ENCODE data around the gene AGBL2. TPM values are rescaled to one million over a fixed set of nuclear protein-coding genes. Genes with fewer than 3 reads are reported as not detected.

The AGBL2 gene
- total RNA-seq, 2 donors from 2014 or later: 3.6 to 4.4 TPM

GRCh38 chr11:47732271-47732670 is 17.1 kb upstream of the AGBL2 start:
- intact Hi-C loops (cut with DNase I): no loop called here
- no peaks in the 10 kb centered on the region for H3K27me3 ChIP-seq (replicated peaks; ENCODE audit: insufficient read depth)
- H3K36me3 ChIP-seq: peaks cover 10 to 37% of the 10 kb centered on the region in 2 donors

DNA sequence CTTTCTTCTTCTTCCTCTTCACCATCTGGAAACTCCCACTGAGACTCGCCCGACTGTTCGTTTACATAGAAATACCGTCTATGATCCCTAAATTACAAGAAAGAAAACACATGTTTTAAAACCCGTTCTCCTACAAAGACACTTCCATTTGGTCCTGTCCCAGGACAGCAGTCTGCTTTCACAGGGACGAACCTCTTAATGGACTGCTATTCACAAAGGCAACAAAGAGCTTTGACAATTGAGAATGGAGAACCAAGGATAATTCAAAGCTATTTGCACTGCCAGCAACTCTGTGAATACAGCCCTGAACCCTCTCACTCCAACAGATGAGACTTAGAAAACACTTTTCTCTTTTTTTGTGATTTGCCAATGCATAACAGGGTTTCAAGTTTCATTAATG is 16.3 kb upstream of the AGBL2 start:
- H3K27me3 ChIP-seq (replicated peaks; ENCODE audit: insufficient read depth): no peaks in the 10 kb centered on the region
- H3K27ac ChIP-seq: peak overlapping the region in 1 of 2 donors; percentile 21
- H3K4me1 ChIP-seq (replicated peaks): no peaks in the 10 kb centered on the region
- no peaks in the 10 kb centered on the region for H3K9me3 ChIP-seq
- DNase-seq (ENCODE audit: low spot score): no peak
- no peak for TF ChIP-seq POLR2AphosphoS5 (IDR thresholded peaks at IDR 0.05)
- TF ChIP-seq, protein P1, sequence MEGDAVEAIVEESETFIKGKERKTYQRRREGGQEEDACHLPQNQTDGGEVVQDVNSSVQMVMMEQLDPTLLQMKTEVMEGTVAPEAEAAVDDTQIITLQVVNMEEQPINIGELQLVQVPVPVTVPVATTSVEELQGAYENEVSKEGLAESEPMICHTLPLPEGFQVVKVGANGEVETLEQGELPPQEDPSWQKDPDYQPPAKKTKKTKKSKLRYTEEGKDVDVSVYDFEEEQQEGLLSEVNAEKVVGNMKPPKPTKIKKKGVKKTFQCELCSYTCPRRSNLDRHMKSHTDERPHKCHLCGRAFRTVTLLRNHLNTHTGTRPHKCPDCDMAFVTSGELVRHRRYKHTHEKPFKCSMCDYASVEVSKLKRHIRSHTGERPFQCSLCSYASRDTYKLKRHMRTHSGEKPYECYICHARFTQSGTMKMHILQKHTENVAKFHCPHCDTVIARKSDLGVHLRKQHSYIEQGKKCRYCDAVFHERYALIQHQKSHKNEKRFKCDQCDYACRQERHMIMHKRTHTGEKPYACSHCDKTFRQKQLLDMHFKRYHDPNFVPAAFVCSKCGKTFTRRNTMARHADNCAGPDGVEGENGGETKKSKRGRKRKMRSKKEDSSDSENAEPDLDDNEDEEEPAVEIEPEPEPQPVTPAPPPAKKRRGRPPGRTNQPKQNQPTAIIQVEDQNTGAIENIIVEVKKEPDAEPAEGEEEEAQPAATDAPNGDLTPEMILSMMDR (IDR thresholded peaks at IDR 0.05): no peak
- no peak for TF ChIP-seq POLR2A (IDR thresholded peaks at IDR 0.05)
- intact Hi-C loops (cut with DNase I): no loop called here
- WGBS: 20% methylated on average over 6 of the region's 6 CpGs
- H3K4me3 ChIP-seq: no peak overlapping the region
- peaks cover 10 to 37% of the 10 kb centered on the region in 2 donors for H3K36me3 ChIP-seq

More at GRCh38 chr11:47732271-47732670, 17.1 kb upstream of the AGBL2 start:
- TF ChIP-seq, protein P1 (IDR thresholded peaks at IDR 0.05): no peak
- TF ChIP-seq POLR2A (IDR thresholded peaks at IDR 0.05) (no peak), POLR2AphosphoS5 (IDR thresholded peaks at IDR 0.05) (no peak)
- no peak for DNase-seq (ENCODE audit: low spot score)
- 74% methylated on average over 10 of the region's 10 CpGs for WGBS
- Histone ChIP-seq H3K4me3 (no peak overlapping the region), H3K4me1 (replicated peaks) (no peaks in the 10 kb centered on the region), H3K27ac (no peak overlapping the region), H3K9me3 (no peaks in the 10 kb centered on the region)

- 87% methylated on average over 12 of the region's 12 CpGs for WGBS
- H3K27ac ChIP-seq: no peak overlapping the region
- TF ChIP-seq, protein P1 (IDR thresholded peaks at IDR 0.05): no peak
- TF ChIP-seq POLR2A (IDR thresholded peaks at IDR 0.05): no peak
- no peak for TF ChIP-seq POLR2AphosphoS5 (IDR thresholded peaks at IDR 0.05)
- intact Hi-C loops (cut with DNase I): no loop called here
- DNase-seq (ENCODE audit: low spot score): no peak
- no peaks in the 10 kb centered on the region for H3K9me3 ChIP-seq
- peaks cover 21% of the 10 kb centered on the region in 2 donors for H3K36me3 ChIP-seq
- no peak overlapping the region for H3K4me3 ChIP-seq
- H3K27me3 ChIP-seq (replicated peaks; ENCODE audit: insufficient read depth): no peaks in the 10 kb centered on the region
- H3K4me1 ChIP-seq (replicated peaks): no peaks in the 10 kb centered on the region
These were observed 11.8 kb upstream of the AGBL2 start for GRCh38 chr11:47726878-47727514.

DNA sequence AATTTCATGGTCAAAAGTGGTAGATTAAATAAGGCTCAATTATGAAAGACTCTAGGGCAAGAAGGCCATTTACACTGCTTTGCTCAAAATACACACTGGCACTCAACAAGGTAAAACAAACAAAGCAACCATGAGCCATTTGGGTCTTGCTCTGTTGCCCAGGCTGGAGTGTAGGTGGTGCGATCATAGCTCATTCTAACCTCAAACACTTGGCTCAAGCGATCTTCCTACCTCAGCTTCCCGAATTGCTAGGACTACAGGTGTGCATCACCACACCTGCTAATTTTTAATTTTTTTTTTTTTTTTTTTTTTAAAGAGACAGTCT is 10.9 kb upstream of the AGBL2 start:
- Histone ChIP-seq H3K4me3 (no peak overlapping the region), H3K9me3 (no peaks in the 10 kb centered on the region), H3K4me1 (replicated peaks) (no peaks in the 10 kb centered on the region), H3K36me3 (peaks cover 15% of the 10 kb centered on the region in 2 donors), H3K27me3 (replicated peaks; ENCODE audit: insufficient read depth) (no peaks in the 10 kb centered on the region), H3K27ac (no peak overlapping the region)
- TF ChIP-seq, protein P1 (IDR thresholded peaks at IDR 0.05): no peak
- TF ChIP-seq POLR2AphosphoS5 (IDR thresholded peaks at IDR 0.05) (no peak), POLR2A (IDR thresholded peaks at IDR 0.05) (no peak)
- no peak for DNase-seq (ENCODE audit: low spot score)
- WGBS: 93% methylated on average over 3 of the region's 3 CpGs
- intact Hi-C loops (cut with DNase I): no loop called here

DNA sequence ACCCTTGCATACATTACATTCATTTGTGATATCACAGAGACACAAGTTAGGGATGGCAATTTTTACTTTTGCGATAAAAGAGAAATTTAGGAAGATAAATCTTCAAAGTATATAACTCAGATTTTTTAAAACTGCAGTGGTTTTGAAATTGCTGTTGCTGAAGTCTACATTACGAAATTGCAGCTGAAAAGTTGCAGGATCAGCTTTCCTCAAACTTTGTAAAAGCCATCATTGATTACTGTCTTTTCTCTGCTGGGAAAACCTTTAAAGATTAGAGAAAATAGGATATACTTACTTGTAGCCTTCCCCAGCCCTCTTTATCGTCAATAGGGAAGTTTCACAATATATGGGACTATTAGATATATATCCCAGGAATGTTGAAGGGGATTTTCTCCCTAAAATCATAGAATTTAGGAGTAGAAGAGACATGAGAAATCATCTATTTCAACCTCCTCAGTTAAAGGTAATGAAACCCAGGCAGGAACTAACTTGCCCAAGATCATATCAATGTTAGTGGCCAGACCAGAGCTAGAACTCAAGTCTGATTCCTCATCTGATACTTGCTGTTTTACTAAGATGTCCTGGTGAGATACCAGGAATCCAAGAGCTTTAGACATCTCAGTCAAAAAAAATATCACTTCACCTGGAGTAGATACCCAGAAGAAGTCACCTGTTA is 10.4 kb upstream of the AGBL2 start:
- WGBS: 84% methylated on average over 3 of the region's 3 CpGs
- no peaks in the 10 kb centered on the region for H3K9me3 ChIP-seq
- H3K36me3 ChIP-seq: peaks cover 15% of the 10 kb centered on the region in 2 donors
- H3K4me3 ChIP-seq: no peak overlapping the region
- intact Hi-C loops (cut with DNase I): no loop called here
- H3K27ac ChIP-seq: no peak overlapping the region
- no peaks in the 10 kb centered on the region for H3K27me3 ChIP-seq (replicated peaks; ENCODE audit: insufficient read depth)
- H3K4me1 ChIP-seq (replicated peaks): no peaks in the 10 kb centered on the region
- TF ChIP-seq POLR2A (IDR thresholded peaks at IDR 0.05): no peak
- TF ChIP-seq, protein P1 (IDR thresholded peaks at IDR 0.05): no peak
- TF ChIP-seq POLR2AphosphoS5 (IDR thresholded peaks at IDR 0.05): no peak
- DNase-seq (ENCODE audit: low spot score): no peak
